Measurements from ENCODE around the gene CDC42BPB.
A peak's percentile ranks its signal among the peaks of the same experiment; 100 is the strongest.
"Not testable (repeated sequence)": the region's sequence is repeated elsewhere in the genome, so short reads cannot be mapped to it uniquely, and the experiment has no call there.

The CDC42BPB gene

DNA sequence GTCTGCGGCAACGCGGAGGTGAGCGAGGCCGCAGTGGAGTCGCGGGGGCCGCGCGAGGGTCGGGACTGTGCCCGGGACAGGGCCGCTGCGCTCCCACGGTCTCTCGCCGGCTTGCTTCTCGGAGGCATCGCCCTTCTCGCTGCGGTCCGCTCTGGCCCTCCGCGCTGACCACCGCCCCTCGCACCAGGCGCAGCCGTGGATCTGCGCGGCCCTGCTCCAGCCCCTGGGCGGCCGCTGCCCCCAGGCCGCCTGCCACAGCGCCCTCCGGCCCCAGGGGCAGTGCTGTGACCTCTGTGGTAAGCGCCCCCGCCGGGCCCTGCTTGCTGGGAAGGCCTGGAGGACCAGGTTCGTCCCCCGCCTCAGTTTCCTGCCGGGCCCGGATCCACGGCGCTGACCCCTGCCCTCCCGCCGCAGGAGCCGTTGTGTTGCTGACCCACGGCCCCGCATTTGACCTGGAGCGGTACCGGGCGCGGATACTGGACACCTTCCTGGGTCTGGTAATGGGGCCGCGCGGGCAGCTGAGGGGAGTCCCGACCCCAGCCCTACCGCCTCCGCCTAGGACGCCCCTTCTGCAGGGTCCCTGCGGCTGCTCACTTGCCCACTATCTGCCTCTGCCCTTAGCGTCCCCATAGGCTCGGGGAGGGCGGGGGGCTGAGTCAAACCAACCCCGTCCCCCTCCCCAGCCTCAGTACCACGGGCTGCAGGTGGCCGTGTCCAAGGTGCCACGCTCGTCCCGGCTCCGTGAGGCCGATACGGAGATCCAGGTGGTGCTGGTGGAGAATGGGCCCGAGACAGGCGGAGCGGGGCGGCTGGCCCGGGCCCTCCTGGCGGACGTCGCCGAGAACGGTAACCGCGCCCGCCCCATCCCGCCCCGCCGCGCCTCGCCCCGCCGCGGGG lies 127.9 kb downstream of the CDC42BPB start:
- Histone ChIP-seq H3K9me3 (ENCODE audit: control insufficient read depth, low read length) (no peaks in the 10 kb centered on the region), H3K27me3 (ENCODE audit: control insufficient read depth, insufficient read depth, low read length, poor library complexity, severe bottlenecking) (peaks cover 75% of the 10 kb centered on the region), H3K27ac (ENCODE audit: insufficient read depth, low read depth, low read length, poor library complexity, severe bottlenecking) (no peak overlapping the region)

DNA sequence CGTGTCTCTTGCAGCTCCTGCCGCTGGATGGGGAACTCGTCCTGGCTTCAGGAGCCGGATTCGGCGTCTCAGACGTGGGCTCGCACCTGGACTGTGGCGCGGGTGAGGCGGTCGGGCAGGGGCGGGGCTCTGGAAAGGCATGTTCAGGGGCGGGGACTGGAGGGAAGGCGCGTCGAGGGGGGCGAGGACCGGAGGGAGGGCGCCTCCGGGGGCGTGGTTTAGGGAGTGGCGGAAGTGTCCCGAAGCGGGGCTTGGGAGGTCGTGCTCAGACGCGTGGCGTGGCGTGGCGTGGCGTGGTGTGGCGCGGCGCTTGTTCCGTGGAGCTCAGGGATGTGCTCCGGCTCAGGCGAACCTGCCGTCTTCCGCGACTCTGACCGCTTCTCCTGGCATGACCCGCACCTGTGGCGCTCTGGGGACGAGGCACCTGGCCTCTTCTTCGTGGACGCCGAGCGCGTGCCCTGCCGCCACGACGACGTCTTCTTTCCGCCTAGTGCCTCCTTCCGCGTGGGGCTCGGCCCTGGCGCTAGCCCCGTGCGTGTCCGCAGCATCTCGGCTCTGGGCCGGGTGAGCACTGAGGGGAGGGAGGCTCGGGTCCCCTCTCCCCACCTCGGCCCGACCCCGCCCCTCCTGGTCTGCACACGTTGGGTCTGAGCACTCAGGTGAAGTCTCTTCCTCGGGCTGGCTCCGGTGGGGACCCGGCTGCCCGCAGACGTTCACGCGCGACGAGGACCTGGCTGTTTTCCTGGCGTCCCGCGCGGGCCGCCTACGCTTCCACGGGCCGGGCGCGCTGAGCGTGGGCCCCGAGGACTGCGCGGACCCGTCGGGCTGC lies 128.7 kb downstream of the CDC42BPB start:
- Histone ChIP-seq H3K4me1 (ENCODE audit: control insufficient read depth, insufficient read depth, low read length) (peaks cover 18% of the 10 kb centered on the region), H3K9me3 (ENCODE audit: control insufficient read depth, low read length) (no peaks in the 10 kb centered on the region), H3K4me3 (ENCODE audit: insufficient read depth, low read depth, low read length) (peak overlapping the region; percentile 53), H3K27ac (ENCODE audit: insufficient read depth, low read depth, low read length, poor library complexity, severe bottlenecking) (no peak overlapping the region), H3K36me3 (ENCODE audit: control insufficient read depth, insufficient read depth, low read length) (no peaks in the 10 kb centered on the region), H3K27me3 (ENCODE audit: control insufficient read depth, insufficient read depth, low read length, poor library complexity, severe bottlenecking) (peaks cover 84% of the 10 kb centered on the region)
- WGBS, 2 experiments = 2% methylated on average over 94 of the region's 94 CpGs

More for the DNA sequence above, 127.9 kb downstream of the CDC42BPB start:
- Histone ChIP-seq H3K36me3 (ENCODE audit: control insufficient read depth, insufficient read depth, low read length) (no peaks in the 10 kb centered on the region), H3K4me3 (ENCODE audit: insufficient read depth, low read depth, low read length) (peak overlapping the region; percentile 10), H3K4me1 (ENCODE audit: control insufficient read depth, insufficient read depth, low read length) (peaks cover 11% of the 10 kb centered on the region)
- 5% methylated on average over 94 of the region's 94 CpGs for WGBS, 2 experiments

DNA sequence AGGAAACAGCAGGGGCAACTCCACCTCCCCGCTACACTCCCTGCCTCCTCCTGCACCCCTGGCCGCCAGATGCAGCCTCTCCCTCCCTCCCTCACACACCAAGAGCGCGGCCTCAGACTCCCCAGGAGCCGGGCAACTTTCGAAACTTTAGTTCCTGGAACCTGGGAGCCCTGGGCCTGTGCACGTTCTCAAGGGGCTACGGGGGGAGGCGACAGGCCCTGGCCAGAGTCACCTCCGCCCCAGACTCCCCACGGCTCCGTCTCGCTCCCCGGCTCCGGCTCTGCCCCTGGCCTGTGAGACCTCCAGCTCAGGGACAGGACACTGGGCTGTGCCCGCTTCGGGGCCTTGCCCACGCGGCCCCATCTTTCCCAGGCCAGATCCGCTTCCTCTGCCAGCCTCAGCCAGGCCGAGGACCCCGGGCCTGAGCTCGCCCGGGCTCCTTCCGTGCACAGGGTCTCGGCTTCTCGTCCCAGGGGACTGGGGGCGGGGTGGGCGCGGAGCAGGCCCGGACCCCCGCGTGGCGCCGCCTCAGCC lies 129.4 kb downstream of the CDC42BPB start:
- WGBS, 2 experiments = 1% methylated on average over 35 of the region's 35 CpGs
- Histone ChIP-seq H3K4me1 (ENCODE audit: control insufficient read depth, insufficient read depth, low read length) (peaks cover 23% of the 10 kb centered on the region), H3K36me3 (ENCODE audit: control insufficient read depth, insufficient read depth, low read length) (no peaks in the 10 kb centered on the region), H3K27me3 (ENCODE audit: control insufficient read depth, insufficient read depth, low read length, poor library complexity, severe bottlenecking) (peaks cover 91% of the 10 kb centered on the region), H3K9me3 (ENCODE audit: control insufficient read depth, low read length) (no peaks in the 10 kb centered on the region), H3K4me3 (ENCODE audit: insufficient read depth, low read depth, low read length) (peak overlapping the region; percentile 53), H3K27ac (ENCODE audit: insufficient read depth, low read depth, low read length, poor library complexity, severe bottlenecking) (no peak overlapping the region)

DNA sequence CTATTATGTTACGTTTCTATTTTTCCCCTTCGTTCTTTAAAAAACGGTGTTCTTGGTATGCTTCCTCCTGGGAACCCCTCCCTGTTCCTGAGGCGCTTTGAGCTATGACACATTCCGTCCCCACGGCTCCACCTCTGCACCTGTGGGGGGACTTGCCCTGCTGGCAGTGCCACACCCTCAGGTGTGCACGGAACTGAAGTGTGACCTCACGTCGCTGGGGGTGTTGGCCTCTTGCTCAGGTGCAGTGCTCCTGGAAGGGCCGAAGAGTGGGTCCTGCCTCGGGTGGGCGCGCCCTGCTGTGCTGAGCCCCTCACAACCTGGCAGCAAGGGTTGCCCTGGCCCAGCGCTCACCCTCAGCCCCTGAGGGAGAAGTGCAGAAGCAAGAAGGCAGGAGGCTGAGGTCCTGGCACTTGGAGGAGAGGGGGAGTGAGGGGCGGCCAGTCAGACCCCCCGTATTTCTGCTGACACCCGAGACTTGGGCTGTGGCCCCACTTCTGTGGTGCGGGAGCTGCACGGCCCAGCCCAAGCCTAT lies 129.9 kb downstream of the CDC42BPB start:
- Histone ChIP-seq H3K27ac (ENCODE audit: insufficient read depth, low read depth, low read length, poor library complexity, severe bottlenecking) (no peak overlapping the region), H3K4me3 (ENCODE audit: insufficient read depth, low read depth, low read length) (peak overlapping the region; percentile 53), H3K4me1 (ENCODE audit: control insufficient read depth, insufficient read depth, low read length) (peaks cover 24% of the 10 kb centered on the region), H3K9me3 (ENCODE audit: control insufficient read depth, low read length) (no peaks in the 10 kb centered on the region), H3K27me3 (ENCODE audit: control insufficient read depth, insufficient read depth, low read length, poor library complexity, severe bottlenecking) (peaks cover 96% of the 10 kb centered on the region), H3K36me3 (ENCODE audit: control insufficient read depth, insufficient read depth, low read length) (no peaks in the 10 kb centered on the region)
- 33 to 36% methylated on average over 19 of the region's 19 CpGs for WGBS, 2 experiments

DNA sequence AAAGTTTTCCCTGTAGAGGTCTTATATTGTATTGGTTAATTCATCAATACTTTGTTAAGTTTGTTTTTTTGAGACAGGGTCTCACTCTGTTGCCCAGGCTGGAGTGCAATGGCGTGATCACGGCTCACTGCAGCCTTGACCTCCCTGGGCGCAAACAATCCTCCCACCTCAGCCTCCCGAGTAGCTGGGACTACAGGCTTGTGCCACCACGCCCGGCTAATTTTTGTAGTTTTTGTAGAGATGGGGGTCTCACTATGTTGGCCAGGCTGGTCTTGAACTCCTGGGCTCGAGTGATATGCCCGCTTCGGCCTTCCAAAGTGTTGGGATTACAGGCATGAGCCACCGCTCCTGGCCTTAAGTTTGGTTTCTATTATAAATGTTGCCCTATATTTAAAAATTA lies 130.5 kb downstream of the CDC42BPB start:
- not testable (repeated sequence) for H3K27ac ChIP-seq (ENCODE audit: insufficient read depth, low read depth, low read length, poor library complexity, severe bottlenecking); H3K36me3 ChIP-seq (ENCODE audit: control insufficient read depth, insufficient read depth, low read length); H3K9me3 ChIP-seq (ENCODE audit: control insufficient read depth, low read length); H3K4me3 ChIP-seq (ENCODE audit: insufficient read depth, low read depth, low read length)
- peaks cover 100% of the 10 kb centered on the region for H3K27me3 ChIP-seq (ENCODE audit: control insufficient read depth, insufficient read depth, low read length, poor library complexity, severe bottlenecking)
- H3K4me1 ChIP-seq (ENCODE audit: control insufficient read depth, insufficient read depth, low read length) = peaks cover 24% of the 10 kb centered on the region
- 89% methylated on average over 9 to 10 of the region's 10 CpGs for WGBS, 2 experiments

DNA sequence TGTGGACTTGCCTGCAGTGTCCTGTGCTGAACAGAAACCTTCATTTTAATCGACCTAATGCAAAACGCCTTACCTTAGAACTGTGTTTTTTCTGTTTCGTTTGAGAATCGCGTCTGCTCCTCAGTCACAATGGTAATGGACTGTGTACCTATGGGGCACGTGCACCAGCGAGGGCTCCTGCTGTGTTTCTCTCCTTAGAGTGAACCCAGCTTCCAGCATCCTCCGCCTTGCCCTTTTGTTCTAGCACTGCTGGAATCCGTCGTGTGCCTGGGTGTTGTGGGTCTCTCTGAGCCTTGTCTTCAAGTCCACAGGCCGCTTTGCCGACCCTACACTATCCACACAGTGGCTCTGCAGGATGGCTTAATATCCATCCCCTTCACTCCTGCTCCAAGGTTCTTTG lies 131.2 kb downstream of the CDC42BPB start:
- no peaks in the 10 kb centered on the region for H3K36me3 ChIP-seq (ENCODE audit: control insufficient read depth, insufficient read depth, low read length)
- peaks cover 99% of the 10 kb centered on the region for H3K27me3 ChIP-seq (ENCODE audit: control insufficient read depth, insufficient read depth, low read length, poor library complexity, severe bottlenecking)
- H3K9me3 ChIP-seq (ENCODE audit: control insufficient read depth, low read length) = no peaks in the 10 kb centered on the region
- H3K27ac ChIP-seq (ENCODE audit: insufficient read depth, low read depth, low read length, poor library complexity, severe bottlenecking) = no peak overlapping the region
- WGBS, 2 experiments = 24 to 28% methylated on average over 12 of the region's 12 CpGs
- no peak overlapping the region for H3K4me3 ChIP-seq (ENCODE audit: insufficient read depth, low read depth, low read length)
- peaks cover 24% of the 10 kb centered on the region for H3K4me1 ChIP-seq (ENCODE audit: control insufficient read depth, insufficient read depth, low read length)

DNA sequence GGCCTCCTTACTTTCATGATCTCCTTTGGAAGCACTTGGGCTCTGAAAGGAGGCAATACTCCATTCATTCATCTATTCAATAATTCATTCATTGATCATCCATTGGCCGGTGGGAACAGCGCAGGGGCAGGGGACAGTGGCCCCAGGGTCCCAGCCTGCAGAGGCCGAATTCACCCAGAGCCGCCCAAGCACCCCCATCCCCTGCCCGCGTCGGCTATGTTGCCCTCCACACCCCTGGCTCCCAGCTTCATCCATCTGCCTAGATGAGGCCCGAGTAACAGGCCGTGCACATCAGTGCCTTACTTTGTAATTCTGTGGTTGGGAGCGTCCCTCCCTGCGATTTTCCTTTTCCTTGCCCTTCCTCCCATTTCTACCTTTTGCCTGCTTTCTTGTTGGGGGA lies 131.7 kb downstream of the CDC42BPB start:
- Histone ChIP-seq H3K4me3 (ENCODE audit: insufficient read depth, low read depth, low read length) (no peak overlapping the region), H3K27me3 (ENCODE audit: control insufficient read depth, insufficient read depth, low read length, poor library complexity, severe bottlenecking) (peaks cover 94% of the 10 kb centered on the region), H3K36me3 (ENCODE audit: control insufficient read depth, insufficient read depth, low read length) (no peaks in the 10 kb centered on the region), H3K9me3 (ENCODE audit: control insufficient read depth, low read length) (no peaks in the 10 kb centered on the region), H3K27ac (ENCODE audit: insufficient read depth, low read depth, low read length, poor library complexity, severe bottlenecking) (no peak overlapping the region), H3K4me1 (ENCODE audit: control insufficient read depth, insufficient read depth, low read length) (peaks cover 24% of the 10 kb centered on the region)
- WGBS, 2 experiments = 77 to 80% methylated on average over 11 of the region's 11 CpGs

DNA sequence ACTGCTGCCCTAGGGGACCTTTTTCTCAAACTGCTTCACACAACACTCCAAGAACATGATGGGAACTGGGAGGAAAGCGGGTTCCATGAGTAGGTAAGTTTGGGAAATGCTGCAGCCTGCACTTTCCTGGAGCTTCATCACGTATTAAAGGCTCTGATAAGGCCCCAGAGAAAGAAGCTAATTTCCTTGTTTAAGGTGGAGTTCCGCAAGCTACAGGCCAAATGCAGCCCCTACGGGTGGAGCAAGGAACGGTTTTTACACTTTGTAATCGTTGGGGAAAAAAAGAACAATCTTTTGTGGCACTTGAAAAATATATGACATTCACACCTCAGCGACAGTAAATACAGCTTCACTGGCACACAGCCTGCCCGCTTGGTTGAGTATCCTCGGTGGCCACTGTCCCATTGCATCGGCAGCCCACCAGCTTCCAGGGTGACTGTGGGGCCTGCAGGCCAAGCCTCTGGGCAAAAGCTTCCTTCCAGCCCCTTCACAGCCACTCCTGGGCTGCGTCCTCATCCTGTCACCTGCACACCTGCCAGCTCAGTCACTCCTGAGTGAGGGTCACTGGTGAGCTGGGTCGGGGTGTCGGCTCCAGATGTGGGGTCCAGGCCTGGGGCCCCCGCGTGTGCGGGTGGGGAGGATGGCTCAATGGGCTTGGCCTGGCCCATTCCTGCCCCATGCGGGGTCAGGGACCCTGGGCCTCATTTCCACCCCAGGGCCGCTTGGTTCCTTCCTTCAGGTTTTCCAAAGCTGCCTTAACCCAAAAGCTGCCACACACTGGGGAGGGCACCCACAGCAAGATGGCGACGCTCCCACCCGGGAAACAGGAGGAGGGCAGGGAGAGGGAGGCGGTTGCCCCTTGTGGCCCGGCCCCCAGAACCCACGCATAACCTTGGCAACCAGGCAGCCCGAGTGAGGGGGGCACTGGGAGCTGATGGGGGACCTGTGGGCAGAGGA lies 132.4 kb downstream of the CDC42BPB start:
- Histone ChIP-seq H3K4me3 (ENCODE audit: insufficient read depth, low read depth, low read length) (no peak overlapping the region), H3K27ac (ENCODE audit: insufficient read depth, low read depth, low read length, poor library complexity, severe bottlenecking) (no peak overlapping the region), H3K36me3 (ENCODE audit: control insufficient read depth, insufficient read depth, low read length) (no peaks in the 10 kb centered on the region), H3K27me3 (ENCODE audit: control insufficient read depth, insufficient read depth, low read length, poor library complexity, severe bottlenecking) (peaks cover 87% of the 10 kb centered on the region), H3K4me1 (ENCODE audit: control insufficient read depth, insufficient read depth, low read length) (peaks cover 24% of the 10 kb centered on the region), H3K9me3 (ENCODE audit: control insufficient read depth, low read length) (no peaks in the 10 kb centered on the region)
- 86 to 89% methylated on average over 25 of the region's 25 CpGs for WGBS, 2 experiments

DNA sequence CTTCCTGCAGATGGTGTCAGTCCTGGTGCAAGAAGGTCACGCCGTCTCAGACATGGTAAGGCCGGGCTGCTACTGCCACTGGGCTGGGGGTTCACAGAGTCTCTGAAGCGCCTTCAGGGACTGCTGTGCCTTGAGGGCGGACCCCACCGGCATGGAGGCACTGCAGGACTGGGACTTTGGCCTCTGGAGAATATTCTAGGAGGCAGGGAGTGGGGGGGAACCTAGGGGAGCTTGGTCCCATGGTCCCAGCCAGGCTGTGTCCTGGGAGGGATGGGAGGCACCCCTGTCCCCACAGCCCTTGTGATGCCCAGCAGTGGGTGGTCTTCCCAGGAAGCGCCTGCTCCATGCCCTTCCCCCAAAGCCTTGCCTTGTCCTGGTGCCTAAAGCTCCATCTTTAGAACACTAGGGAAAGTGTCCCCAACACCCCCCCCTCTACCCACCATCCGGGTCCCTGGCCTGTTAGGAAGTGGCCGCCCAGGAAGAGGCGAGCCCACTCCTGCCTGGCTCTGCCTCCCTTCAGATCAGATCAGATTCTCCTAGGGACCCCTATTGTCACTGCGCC lies 133.3 kb downstream of the CDC42BPB start:
- Histone ChIP-seq H3K27ac (ENCODE audit: insufficient read depth, low read depth, low read length, poor library complexity, severe bottlenecking) (no peak overlapping the region), H3K36me3 (ENCODE audit: control insufficient read depth, insufficient read depth, low read length) (no peaks in the 10 kb centered on the region), H3K4me3 (ENCODE audit: insufficient read depth, low read depth, low read length) (no peak overlapping the region), H3K9me3 (ENCODE audit: control insufficient read depth, low read length) (no peaks in the 10 kb centered on the region), H3K4me1 (ENCODE audit: control insufficient read depth, insufficient read depth, low read length) (peaks cover 17% of the 10 kb centered on the region), H3K27me3 (ENCODE audit: control insufficient read depth, insufficient read depth, low read length, poor library complexity, severe bottlenecking) (peaks cover 78% of the 10 kb centered on the region)
- 56 to 58% methylated on average over 11 of the region's 11 CpGs for WGBS, 2 experiments
